PFSK-1 (cell line): ENCODE measurements around the gene DNMT3B.

Source experiments
- FOXP2 ChIP-seq: optimal IDR thresholded peaks from 2 replicates; pipeline ENCODE3; 2011; ENCODE audit warnings: borderline replicate concordance, control low read depth, inconsistent platforms; ENCODE audit not compliant: insufficient read depth; ENCODE audit errors: extremely low read length, extremely low read depth
- POLR2AphosphoS5 ChIP-seq: IDR thresholded peaks from 2 replicates; pipeline ENCODE4 v1.6.1; 2012; ENCODE audit warnings: low read depth, mild to moderate bottlenecking, control low read depth, low read length, moderate library complexity
- REST ChIP-seq, 2 experiments: IDR thresholded peaks; 2 replicates each; pipeline versions ENCODE4 v1.6.1 to v1.8.0; 2011 to 2012; ENCODE audit warnings: low read depth in 2 of 2, low read length in 2 of 2, control low read depth in 1 of 2, inconsistent platforms in 1 of 2, mild to moderate bottlenecking in 1 of 2, moderate library complexity in 1 of 2; ENCODE audit not compliant: insufficient read depth in 1 of 2
- SIN3A ChIP-seq: IDR thresholded peaks from 2 replicates; pipeline ENCODE4 v1.6.1; 2012; ENCODE audit warnings: mild to moderate bottlenecking, low read length, moderate library complexity, borderline replicate concordance; ENCODE audit not compliant: insufficient read depth
- TAF1 ChIP-seq: IDR thresholded peaks from 2 replicates; pipeline ENCODE4 v1.6.1; 2012; ENCODE audit warnings: low read length, control low read depth, borderline replicate concordance; ENCODE audit not compliant: insufficient read depth

The DNMT3B gene

GRCh38 chr20:32786059-32786760, 24.0 kb downstream of the DNMT3B start:
- TF ChIP-seq TAF1 (no peak), REST (IDR thresholded peaks at IDR 0.05; ENCODE audit: insufficient read depth in 1 of 2, low read depth in 2 of 2, low read length in 2 of 2) (no peak), POLR2AphosphoS5 (no peak), SIN3A (no peak), FOXP2 (no peak)

- no peak for TF ChIP-seq TAF1
- TF ChIP-seq FOXP2: no peak
Observed at GRCh38 chr20:32787168-32787567, 25.0 kb downstream of the DNMT3B start.

- no peak for TF ChIP-seq SIN3A
- no peak for TF ChIP-seq POLR2AphosphoS5
Observed at GRCh38 chr20:32789896-32790750, 27.9 kb downstream of the DNMT3B start.

- TF ChIP-seq TAF1: no peak
- no peak for TF ChIP-seq POLR2AphosphoS5
- no peak for TF ChIP-seq SIN3A
Observed at GRCh38 chr20:32790751-32791057, 28.5 kb downstream of the DNMT3B start.

- TF ChIP-seq FOXP2 (no peak), SIN3A (no peak), POLR2AphosphoS5 (no peak), TAF1 (no peak), REST (IDR thresholded peaks at IDR 0.05; ENCODE audit: insufficient read depth in 1 of 2, low read depth in 2 of 2, low read length in 2 of 2) (no peak)
Observed at GRCh38 chr20:32792316-32792715, 30.1 kb downstream of the DNMT3B start.

GRCh38 chr20:32792731-32793458, 30.7 kb downstream of the DNMT3B start:
- no peak for TF ChIP-seq TAF1
- no peak for TF ChIP-seq POLR2AphosphoS5
- no peak for TF ChIP-seq REST (IDR thresholded peaks at IDR 0.05; ENCODE audit: insufficient read depth in 1 of 2, low read depth in 2 of 2, low read length in 2 of 2)
- TF ChIP-seq SIN3A: no peak
- TF ChIP-seq FOXP2: no peak
